Fibroblast of villous mesenchyme (primary cell): ENCODE measurements around the gene FBXO40. TPM values are rescaled to one million over a fixed set of nuclear protein-coding genes. Genes with fewer than 3 reads are reported as not detected.

Experiments used
- DNase-seq: peaks from one replicate; pipeline ENCODE4 v3.0.0-alpha.2; 2010; ENCODE audit warnings: low read depth
- H3K4me3 ChIP-seq: 2 replicates; pipeline ENCODE4 v1.5.1; 2011; ENCODE audit warnings: low read depth, mild to moderate bottlenecking, low read length
- CTCF ChIP-seq: IDR thresholded peaks from 2 replicates; pipeline ENCODE4 v1.5.1; 2012; ENCODE audit warnings: low read depth, mild to moderate bottlenecking, low read length; ENCODE audit not compliant: insufficient read depth
- total RNA-seq: library from RNA; depleted of rRNA; stranded (reverse); fragments of >200 nt; gene quantifications from 2 replicates; pipeline ENCODE4 v1.2.3, GENCODE V29; 2012

FBXO40 gene
- total RNA-seq, 1 donor = not detected

- TF ChIP-seq CTCF = no peak
- H3K4me3 ChIP-seq = no peak overlapping the region
- DNase-seq = no peak
These were observed 26.5 kb downstream of the FBXO40 start for GRCh38 chr3:121619691-121620090.

GRCh38 chr3:121621491-121621890 is 28.3 kb downstream of the FBXO40 start:
- no peak for DNase-seq
- TF ChIP-seq CTCF = no peak
- no peak overlapping the region for H3K4me3 ChIP-seq

GRCh38 chr3:121624147-121624899 is 31.1 kb downstream of the FBXO40 start:
- H3K4me3 ChIP-seq = no peak overlapping the region
- no peak for DNase-seq
- TF ChIP-seq CTCF = no peak

GRCh38 chr3:121626495-121626894 is 33.3 kb downstream of the FBXO40 start:
- TF ChIP-seq CTCF = no peak
- DNase-seq = no peak
- no peak overlapping the region for H3K4me3 ChIP-seq

- no peak for DNase-seq
- no peak overlapping the region for H3K4me3 ChIP-seq
- TF ChIP-seq CTCF = no peak
These were observed 34.0 kb downstream of the FBXO40 start for GRCh38 chr3:121627211-121627610.

- no peak for DNase-seq
- TF ChIP-seq CTCF = no peak
- no peak overlapping the region for H3K4me3 ChIP-seq
These were observed 34.4 kb downstream of the FBXO40 start for GRCh38 chr3:121627622-121628021.

GRCh38 chr3:121629601-121630000 is 36.4 kb downstream of the FBXO40 start:
- no peak overlapping the region for H3K4me3 ChIP-seq

More at GRCh38 chr3:121629601-121630000, 36.4 kb downstream of the FBXO40 start:
- DNase-seq = no peak
- TF ChIP-seq CTCF = no peak
